Thoracic aorta (tissue), 2 donors: ENCODE data around the gene PGC. TPM values are rescaled to one million over a fixed set of nuclear protein-coding genes. Genes with fewer than 3 reads are reported as not detected.

Source experiments
- ATAC-seq: fragments of 150-250 bp; one replicate; pipeline ENCODE4 v1.8.0; 2017; ENCODE audit warnings: low read depth; ENCODE audit not compliant: insufficient number of reproducible peaks, low FRiP score
- DNase-seq: peaks from one replicate; pipeline ENCODE4 v3.0.0-alpha.2; 2020; ENCODE audit warnings: low spot score
- H3K27ac ChIP-seq, 2 donors: fragments of 200-600 bp; sonication (generic); 1 replicate in 1 of 2; 2 replicates in 1 of 2; pipeline ENCODE4 v1.5.1; 2016; ENCODE audit warnings: mild to moderate bottlenecking in 2 of 2, moderate library complexity in 2 of 2
- H3K27me3 ChIP-seq: fragments of 200-600 bp; sonication (generic); replicated peaks from 2 replicates; pipeline ENCODE4 v1.6.0; 2016; ENCODE audit warnings: mild to moderate bottlenecking; ENCODE audit not compliant: insufficient read depth
- H3K36me3 ChIP-seq: fragments of 200-600 bp; sonication (generic); one replicate; pipeline ENCODE4 v1.5.1; 2016
- H3K4me1 ChIP-seq, 2 donors: fragments of 200-600 bp; sonication (generic); 1 replicate in 1 of 2; 2 replicates in 1 of 2; pipeline versions ENCODE4 v1.5.1 to v1.6.0; 2016; ENCODE audit warnings: low read depth in 2 of 2, mild to moderate bottlenecking in 1 of 2; ENCODE audit not compliant: control insufficient read depth in 1 of 2
- H3K4me3 ChIP-seq: fragments of 200-600 bp; sonication (generic); 2 replicates; pipeline ENCODE4 v1.5.1; 2016; ENCODE audit warnings: mild to moderate bottlenecking
- H3K9me3 ChIP-seq: fragments of 200-600 bp; sonication (generic); 2 replicates; pipeline ENCODE4 v1.5.1; 2016
- CTCF ChIP-seq: fragments of 200-600 bp; sonication (generic); IDR thresholded peaks from one replicate; pipeline ENCODE4 v1.5.1; 2019; ENCODE audit warnings: antibody characterized with exemption
- total RNA-seq, 2 donors: library from RNA; depleted of rRNA; stranded (reverse); fragments of >200 nt; gene quantifications; one replicate each; pipeline versions ENCODE4 v1.1.0 to v1.2.3, GENCODE V29; 2016

Gene PGC
- total RNA-seq, 2 donors from 2014 or later = 53.1 TPM; not detected in 1

DNA sequence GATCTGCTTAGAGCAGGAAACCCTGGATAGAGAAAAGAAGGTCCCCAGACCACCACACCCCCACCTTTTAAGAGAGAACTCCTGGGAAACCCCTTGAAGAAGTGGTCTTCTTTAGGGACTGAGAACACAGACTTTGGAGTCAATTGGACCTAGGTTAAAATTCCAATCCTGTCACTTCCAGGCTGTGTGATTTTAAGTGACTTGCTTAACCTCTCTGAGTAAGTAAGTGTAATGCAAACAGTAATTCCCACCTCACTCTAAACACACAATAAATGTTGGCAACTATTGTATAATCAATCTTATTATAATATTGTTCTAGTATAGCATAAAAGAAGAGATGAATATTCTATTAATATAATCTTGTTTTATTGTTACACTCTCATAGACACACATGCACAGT is 15.0 kb downstream of the PGC start:
- Histone ChIP-seq H3K9me3 (no peaks in the 10 kb centered on the region), H3K4me3 (no peak overlapping the region), H3K36me3 (no peaks in the 10 kb centered on the region), H3K27ac (no peak overlapping the region), H3K27me3 (no peaks in the 10 kb centered on the region), H3K4me1 (peaks cover 24 to 47% of the 10 kb centered on the region in 2 donors)
- no peak for TF ChIP-seq CTCF
- ATAC-seq (no peak), DNase-seq (no peak)

- no peak overlapping the region for H3K4me3 ChIP-seq
- no peak for ATAC-seq
- no peak for TF ChIP-seq CTCF
- H3K36me3 ChIP-seq = no peaks in the 10 kb centered on the region
- no peak for DNase-seq
- H3K27ac ChIP-seq = no peak overlapping the region
- H3K9me3 ChIP-seq = no peaks in the 10 kb centered on the region
- H3K27me3 ChIP-seq = no peaks in the 10 kb centered on the region
- peaks cover 24 to 47% of the 10 kb centered on the region in 2 donors for H3K4me1 ChIP-seq
Measured at GRCh38 chr6:41731561-41732086, 15.6 kb downstream of the PGC start.

- DNase-seq (no peak), ATAC-seq (no peak)
- Histone ChIP-seq H3K36me3 (no peaks in the 10 kb centered on the region), H3K27ac (no peak overlapping the region), H3K4me1 (peaks cover 24 to 44% of the 10 kb centered on the region in 2 donors), H3K9me3 (no peaks in the 10 kb centered on the region), H3K27me3 (no peaks in the 10 kb centered on the region), H3K4me3 (no peak overlapping the region)
- TF ChIP-seq CTCF = no peak
Measured at GRCh38 chr6:41730531-41731436, 16.4 kb downstream of the PGC start.

- Histone ChIP-seq H3K36me3 (no peaks in the 10 kb centered on the region), H3K4me1 (peaks cover 25 to 48% of the 10 kb centered on the region in 2 donors), H3K27ac (no peak overlapping the region), H3K27me3 (no peaks in the 10 kb centered on the region), H3K4me3 (no peak overlapping the region), H3K9me3 (no peaks in the 10 kb centered on the region)
- DNase-seq (no peak), ATAC-seq (no peak)
- no peak for TF ChIP-seq CTCF
Measured at GRCh38 chr6:41729624-41730023, 17.6 kb downstream of the PGC start.

DNA sequence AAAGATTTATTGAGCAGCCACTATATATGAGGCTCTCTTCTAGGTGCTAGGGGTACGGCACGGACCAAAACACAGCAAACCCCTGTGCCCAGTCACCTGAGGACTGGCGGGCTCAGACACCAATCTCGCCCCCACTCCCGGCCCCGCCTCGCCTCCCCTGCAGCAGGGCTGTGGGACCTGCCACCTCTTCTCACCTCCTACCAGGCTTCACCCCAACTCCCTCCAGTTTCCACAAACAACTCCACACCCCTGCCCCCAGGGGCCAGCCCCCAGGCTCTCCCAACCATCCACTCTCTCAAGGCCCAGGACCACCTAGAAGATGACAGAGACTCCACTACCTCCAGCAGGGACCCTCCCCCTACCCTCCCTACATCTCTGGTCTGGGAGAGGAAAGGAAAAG is 18.2 kb downstream of the PGC start:
- H3K27ac ChIP-seq = no peak overlapping the region
- DNase-seq (no peak), ATAC-seq (no peak)
- no peaks in the 10 kb centered on the region for H3K36me3 ChIP-seq
- H3K4me3 ChIP-seq = no peak overlapping the region
- no peaks in the 10 kb centered on the region for H3K9me3 ChIP-seq
- H3K4me1 ChIP-seq = peaks cover 30 to 55% of the 10 kb centered on the region in 2 donors
- no peaks in the 10 kb centered on the region for H3K27me3 ChIP-seq
- TF ChIP-seq CTCF = no peak
